GM21529 (cell line): ENCODE results near the gene LGR6.

ENCODE experiments used
- ATAC-seq: cut with Tn5 transposase; IDR thresholded peaks from one replicate; pipeline ENCODE4 v1.9.1; 2021; ENCODE audit not compliant: unreplicated experiment

The LGR6 gene

DNA sequence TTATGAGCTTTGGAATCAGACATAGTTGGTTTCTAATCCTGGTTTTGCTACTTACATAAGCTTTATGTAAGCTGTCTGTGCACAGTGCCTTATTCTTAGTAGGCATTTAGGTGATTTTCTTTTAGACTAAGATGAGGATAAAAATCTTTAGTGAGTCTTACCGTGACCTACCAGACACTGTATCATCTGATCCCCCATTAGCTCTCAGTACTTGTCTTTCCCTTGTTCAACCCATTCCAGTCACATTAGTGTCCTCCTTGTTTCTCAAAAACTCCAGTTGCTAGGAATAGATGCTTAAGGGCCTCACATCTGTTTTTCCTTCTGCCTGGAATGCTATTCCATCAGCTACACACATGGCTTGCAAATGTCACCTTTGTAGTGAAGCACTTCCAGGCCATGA, 173.7 kb downstream of the LGR6 start:
- ATAC-seq, result no peak
